ENCODE measurements around the gene SH3RF3.
"Not testable (repeated sequence)": the region's sequence is repeated elsewhere in the genome, so short reads cannot be mapped to it uniquely, and the experiment has no call there.

The SH3RF3 gene

GRCh38 chr2:109128616-109129355, at the start of gene SH3RF3:
Gene SH3RF3, plus strand, starts transcription at chr2:109129205.
- no peak for DNase-seq (ENCODE audit: low read depth)

DNA sequence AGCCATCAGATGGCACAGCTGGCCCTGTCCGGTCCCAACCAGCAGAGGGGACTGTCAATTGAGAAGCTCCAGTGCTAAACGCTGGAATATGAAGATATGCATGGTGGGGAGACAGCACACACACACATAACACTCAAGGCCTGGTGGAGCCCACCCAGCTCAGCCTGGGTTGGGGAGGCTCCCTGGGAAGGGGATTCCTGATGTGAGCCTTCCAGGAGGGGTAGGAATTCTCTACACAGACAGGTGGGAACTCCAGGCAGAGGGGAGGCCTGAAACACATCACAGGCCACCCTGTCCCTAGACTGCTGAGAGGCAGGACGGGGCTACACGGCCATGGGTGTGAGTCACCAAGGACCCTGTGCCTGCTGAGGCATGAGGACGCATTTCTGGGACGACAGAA, 49.4 kb upstream of the SH3RF3 start:
- DNase-seq (ENCODE audit: low read depth) = no peak

GRCh38 chr2:109080109-109080508, 48.9 kb upstream of the SH3RF3 start:
- DNase-seq (ENCODE audit: low read depth) = no peak

GRCh38 chr2:109080757-109081156, 48.2 kb upstream of the SH3RF3 start:
- no peak for DNase-seq (ENCODE audit: low read depth)

- DNase-seq (ENCODE audit: low read depth) = no peak
Observed at GRCh38 chr2:109081374-109081773, 47.6 kb upstream of the SH3RF3 start.

GRCh38 chr2:109083771-109084170, 45.2 kb upstream of the SH3RF3 start:
- DNase-seq (ENCODE audit: low read depth) = no peak

- no peak for DNase-seq (ENCODE audit: low read depth)
Observed at GRCh38 chr2:109084341-109084740, 44.7 kb upstream of the SH3RF3 start.

- no peak for DNase-seq (ENCODE audit: low read depth)
Observed at GRCh38 chr2:109085912-109086742, 42.9 kb upstream of the SH3RF3 start.

DNA sequence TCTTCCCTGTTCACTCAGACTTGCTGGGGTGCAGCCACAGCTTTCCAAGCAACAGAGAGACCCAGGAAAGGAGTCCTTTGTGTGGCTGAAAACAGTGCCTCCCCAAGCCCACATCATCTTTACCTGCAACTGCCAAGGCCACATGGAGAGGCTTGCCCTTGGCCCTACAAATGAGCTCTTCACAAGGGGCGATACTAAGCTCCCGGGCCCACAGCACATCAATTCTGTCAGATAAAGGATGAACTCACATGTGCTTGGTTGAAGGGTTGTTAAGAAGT, 42.3 kb upstream of the SH3RF3 start:
- no peak for DNase-seq (ENCODE audit: low read depth)

DNA sequence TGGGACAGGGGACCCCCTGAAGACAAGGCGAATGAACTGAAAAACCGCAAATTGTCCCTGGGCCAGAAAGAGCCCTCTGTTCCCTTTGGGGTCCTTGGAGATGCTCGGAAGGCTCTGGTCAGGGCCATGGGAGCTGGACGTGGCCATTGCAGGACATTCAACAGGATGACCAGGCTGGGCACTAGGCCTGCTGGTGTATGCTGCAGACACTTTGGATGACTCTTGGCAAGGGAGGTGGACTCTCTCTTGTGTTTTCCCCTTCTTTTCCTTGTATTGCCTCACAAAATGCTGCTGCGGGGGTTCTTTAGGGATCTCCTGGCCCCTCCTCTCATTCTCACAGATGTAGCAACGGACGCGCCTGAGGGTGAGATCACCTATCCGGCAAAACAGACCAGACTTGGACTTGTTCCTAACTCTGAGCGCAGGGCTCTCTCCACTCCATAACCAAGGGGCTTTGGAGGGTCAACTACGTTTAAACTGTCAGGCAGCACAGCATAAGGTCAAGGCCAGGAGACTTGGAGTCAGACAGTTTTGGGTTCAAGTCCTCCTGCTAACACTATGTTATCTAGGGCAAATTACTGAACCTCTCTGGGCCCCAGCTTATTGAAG, 41.8 kb upstream of the SH3RF3 start:
- no peak for DNase-seq (ENCODE audit: low read depth)

DNA sequence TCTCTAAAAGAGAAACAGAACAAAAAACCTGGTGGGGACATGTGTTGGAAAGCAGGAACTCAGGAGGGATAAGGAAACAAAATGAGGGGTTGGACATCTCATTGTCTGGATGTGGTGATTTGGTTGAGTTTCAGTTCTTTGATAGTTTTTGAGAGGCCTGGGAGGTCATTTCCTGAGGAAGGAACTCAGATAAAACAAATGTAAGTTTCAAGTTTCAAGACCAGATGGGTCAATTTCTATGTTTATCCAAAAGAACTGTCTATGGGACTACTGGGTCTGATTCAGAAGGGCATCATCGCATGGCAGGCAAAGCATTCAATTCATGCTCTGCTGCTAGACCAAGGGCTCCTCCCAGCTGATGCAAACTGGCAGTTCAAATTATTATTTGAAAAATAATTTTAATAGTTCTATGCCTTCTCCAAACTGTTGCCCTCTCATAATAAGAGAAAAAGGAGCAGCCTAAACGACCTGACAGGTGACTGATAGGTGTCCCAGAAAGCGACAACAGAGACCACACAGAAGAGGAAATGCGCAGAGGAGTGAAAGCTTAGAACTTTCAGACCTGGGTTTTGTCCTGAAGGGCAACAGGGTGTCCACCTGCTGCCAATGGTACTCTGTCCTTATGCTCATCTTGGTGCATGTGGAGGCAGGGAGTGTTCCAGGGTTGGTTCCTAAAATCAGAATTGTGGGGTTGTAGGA, 39.3 kb upstream of the SH3RF3 start:
- DNase-seq (ENCODE audit: low read depth) = no peak

DNA sequence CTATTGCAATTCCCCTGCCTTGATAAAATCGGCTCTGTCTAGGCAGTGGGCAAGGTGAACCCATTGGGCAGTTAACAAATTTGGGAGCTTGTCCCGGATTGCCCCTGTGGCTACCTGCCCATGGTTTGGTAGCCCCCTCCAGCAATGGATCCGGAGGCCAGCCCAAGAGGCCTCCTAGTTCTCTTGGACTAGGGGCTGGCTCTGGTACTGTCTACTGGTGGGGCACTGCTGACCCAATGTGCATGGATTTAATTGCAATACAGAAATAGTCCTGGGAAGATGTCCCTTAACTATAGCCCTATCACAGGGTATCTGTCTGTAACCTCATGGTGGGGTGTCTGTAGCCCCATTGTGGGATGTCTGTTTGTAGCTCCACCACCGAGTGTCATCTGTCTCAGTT, 37.5 kb upstream of the SH3RF3 start:
- DNase-seq (ENCODE audit: low read depth) = no peak

GRCh38 chr2:109094144-109094543, 34.9 kb upstream of the SH3RF3 start:
- no peak for DNase-seq (ENCODE audit: low read depth)

- no peak for DNase-seq (ENCODE audit: low read depth)
Observed at GRCh38 chr2:109098251-109098920, 30.6 kb upstream of the SH3RF3 start.

DNA sequence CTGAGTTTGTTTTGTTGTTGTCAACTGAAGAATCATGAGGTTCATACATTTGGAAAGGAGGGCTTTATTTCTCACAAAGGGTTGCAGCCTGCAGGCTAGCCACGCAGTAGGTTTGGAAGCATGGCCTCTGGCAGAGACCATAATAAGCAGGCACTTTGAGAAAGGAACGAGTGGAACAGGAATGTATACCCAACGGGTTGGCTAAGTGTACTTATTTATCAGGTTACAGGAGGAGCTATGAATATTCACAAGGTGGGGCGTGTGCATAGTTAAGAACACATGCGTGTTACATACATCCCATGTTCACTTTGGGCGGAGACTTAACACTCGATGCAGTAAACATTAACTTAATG, 30.1 kb upstream of the SH3RF3 start:
- no peak for DNase-seq (ENCODE audit: low read depth)

DNA sequence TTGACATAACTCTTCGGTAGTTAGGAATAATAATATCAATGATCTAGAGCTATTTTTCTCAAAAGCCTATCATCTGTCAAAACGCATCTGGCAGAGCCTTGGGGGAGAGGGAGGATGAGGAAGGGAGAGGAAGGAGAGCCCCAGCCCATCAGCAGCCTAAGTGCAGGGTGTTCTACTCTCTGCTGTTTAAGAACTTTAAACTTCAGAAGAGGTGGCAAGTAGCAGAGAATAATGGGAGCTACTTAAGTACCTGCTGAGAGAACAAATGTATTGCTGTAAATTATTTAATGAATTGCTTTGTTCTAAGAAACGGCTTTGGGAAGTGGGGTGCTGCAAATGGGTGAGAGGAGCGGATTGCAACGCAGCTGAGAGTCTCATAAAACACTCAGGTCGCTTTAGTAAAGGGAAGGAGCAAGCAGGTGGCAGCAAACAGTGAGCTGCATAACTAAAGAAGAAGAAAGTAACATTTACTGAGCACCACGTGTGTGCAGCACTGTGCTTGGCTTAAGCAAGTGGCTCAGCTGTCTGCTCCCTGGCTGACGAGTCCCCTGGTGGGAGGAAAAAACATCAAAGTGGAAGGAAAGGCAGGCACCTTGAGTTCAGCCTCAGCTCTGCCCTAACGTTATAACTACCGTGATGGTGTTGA, 26.3 kb upstream of the SH3RF3 start:
- no peak for DNase-seq (ENCODE audit: low read depth)

DNA sequence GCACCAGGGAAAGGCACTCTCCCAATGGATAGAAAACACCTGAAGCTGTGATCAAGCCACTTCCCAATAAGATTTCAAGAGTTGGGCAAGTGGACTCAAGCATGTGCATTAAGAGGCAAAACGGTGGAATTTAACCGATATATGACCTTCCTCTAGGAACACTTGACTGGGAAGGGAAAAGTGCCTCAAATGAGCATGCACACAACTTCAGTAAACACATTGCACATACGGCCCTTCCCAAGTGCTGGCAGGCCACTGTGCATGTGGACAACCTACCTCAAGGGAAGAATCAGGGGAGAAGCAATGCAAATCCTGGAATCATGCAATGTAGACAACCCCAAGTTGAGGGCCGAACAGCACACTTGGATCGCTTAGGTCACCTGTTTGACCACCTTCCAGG, 23.9 kb upstream of the SH3RF3 start:
- no peak for DNase-seq (ENCODE audit: low read depth)

DNA sequence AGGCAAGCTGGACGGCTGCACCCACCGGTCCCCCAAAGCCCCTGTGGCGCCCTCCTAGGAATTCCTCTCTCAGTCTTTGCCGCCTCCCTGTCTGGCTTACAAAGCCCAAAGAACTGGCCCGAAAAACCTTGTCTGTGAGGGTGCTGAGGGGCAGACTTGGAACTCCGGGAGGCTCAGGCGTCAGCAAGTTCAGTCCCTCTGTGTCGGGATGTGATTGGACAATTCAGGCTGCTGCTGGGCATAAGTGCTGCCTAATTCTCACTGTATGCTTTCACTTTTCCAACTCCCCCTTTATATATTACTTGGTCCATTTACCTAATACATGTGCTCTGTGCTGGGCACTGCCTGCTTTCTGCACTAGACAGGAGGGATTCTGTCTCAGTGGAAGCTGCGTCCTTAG, 20.3 kb upstream of the SH3RF3 start:
- DNase-seq (ENCODE audit: low read depth) = no peak

DNA sequence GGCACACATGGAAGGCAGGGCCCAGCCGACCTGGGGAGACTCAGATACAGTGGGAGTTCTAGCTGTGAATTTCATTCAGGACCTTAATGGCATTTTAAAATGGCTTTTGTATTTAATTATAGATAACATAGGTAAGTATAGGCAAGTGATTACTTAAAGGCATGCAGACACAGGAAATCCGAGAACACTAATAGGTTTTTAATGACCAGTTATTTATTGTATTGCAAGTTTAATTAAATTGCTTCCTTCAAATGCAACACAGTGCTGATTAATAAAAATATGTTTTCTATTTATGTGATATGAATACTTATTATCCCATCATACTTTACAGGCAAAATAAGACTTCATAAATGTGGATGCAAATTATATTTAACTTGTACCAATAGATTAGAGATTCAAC, 19.7 kb upstream of the SH3RF3 start:
- no peak for DNase-seq (ENCODE audit: low read depth)

DNA sequence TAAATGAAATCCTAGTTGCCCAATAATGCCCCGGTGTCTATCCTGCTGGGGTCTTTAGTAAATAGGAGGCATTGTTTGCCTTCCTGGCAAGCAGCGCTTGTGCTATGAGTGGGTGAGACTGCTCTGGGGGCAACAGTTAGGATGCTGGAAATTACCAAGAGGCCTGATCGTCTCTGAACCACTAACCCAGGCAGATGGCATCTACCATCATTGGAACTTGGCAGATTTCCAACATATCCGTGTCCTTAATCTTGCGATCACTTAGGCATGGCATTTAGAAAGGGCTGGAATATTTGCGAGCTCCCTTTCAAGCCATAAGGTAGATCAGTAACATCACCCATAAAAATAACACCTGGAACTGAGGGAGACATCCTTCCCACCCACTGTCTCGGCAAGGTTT, 18.8 kb upstream of the SH3RF3 start:
- DNase-seq (ENCODE audit: low read depth) = no peak

- DNase-seq (ENCODE audit: low read depth) = not testable (repeated sequence)
Observed at GRCh38 chr2:109117181-109117580, 11.8 kb upstream of the SH3RF3 start.

- DNase-seq (ENCODE audit: low read depth) = no peak
Observed at GRCh38 chr2:109117780-109118179, 11.2 kb upstream of the SH3RF3 start.

All from activated T-helper 1 cell treated with Interleukin-2 at 50 U/mL for 16 hours (primary cell).